A549 treated with AZD9567 at 1 μM for 4 hours (cell line): Measurements from ENCODE around the gene BET1. TPM values are rescaled to one million over a fixed set of nuclear protein-coding genes. Genes with fewer than 3 reads are reported as not detected.

Experiments
- total RNA-seq: library from RNA; stranded (reverse); fragments of 200-300 nt; extraction: Qiagen RNA extraction; gene quantifications from 5 replicates; pipeline ENCODE4 v1.2.3, GENCODE V29; 2022; ENCODE audit not compliant: insufficient read depth

The BET1 gene
- total RNA-seq = 20.4 to 30.9 TPM (median 25.4 TPM) in 5 replicates

DNA sequence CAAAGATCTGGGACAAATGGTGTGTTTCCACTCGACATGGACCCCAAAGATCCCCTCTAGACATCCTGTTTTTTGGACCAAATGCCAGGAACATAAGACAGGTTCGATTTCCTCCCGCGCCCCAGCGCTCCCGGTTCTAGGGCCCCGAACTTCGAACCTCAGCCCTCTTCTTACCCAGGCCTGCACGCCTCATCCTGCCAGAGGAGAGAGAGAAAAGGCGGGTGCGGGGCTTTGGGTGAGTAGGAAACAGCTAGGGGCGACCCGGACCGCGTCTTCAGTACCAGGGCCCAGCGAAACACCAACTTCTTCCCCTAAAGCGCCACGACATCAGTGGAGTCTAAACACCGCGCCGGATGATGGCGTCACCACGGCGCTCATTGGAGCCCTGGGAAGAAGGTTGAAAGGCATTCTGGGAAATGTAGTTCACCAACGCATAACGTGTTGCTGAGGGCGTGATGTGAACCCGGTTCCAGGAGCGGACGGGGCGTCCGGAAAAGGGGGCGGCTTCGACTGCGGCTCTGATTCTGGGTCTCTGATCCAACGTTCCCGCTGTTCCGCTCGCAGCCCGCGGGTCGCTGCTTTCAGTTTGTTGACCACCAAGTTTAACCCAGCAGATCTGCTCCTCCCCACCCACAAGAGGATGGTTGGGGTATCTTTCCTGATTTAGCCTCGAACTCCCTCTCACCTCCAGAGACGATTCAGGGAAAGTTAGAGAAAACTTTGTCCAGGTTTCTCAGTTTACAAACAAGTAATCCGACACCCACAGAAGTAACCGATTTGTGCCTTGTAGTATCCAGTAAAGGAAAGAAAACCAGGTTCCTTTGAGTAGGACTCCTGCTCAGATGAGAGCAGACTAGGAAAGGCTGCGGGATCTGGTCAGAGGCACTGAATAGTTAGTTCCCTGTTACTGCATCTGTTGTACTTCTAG, at the start of gene BET1:
BET1 (minus strand) TSS at position 332 of the 928 bp plus-strand sequence; CDS start at position 193, 139 bp downstream.

Other genes with a start within 250 kb of the BET1 start
- gene TFPI2, start 113.6 kb downstream of the BET1 start, total RNA-seq = 201 to 245 TPM (median 232 TPM) in 5 replicates
- not detected in 5 replicates for gene GNGT1, start 97.8 kb downstream of the BET1 start, total RNA-seq
- gene GNG11, start 82.6 kb downstream of the BET1 start, total RNA-seq = 28.8 to 34.9 TPM (median 32.4 TPM) in 5 replicates